H1 (cell line): ENCODE measurements around the gene SLC13A4. TPM values are rescaled to one million over a fixed set of nuclear protein-coding genes. Genes with fewer than 3 reads are reported as not detected.

Experiments used
- CTCF ChIA-PET: fragments of 300-600 bp; sonication (Branson Sonifier 250); formaldehyde crosslinking; loops from one replicate; lab custom pipeline; 2021; ENCODE audit not compliant: partially characterized antibody; lab: Charles Lee
- POLR2A ChIA-PET: fragments of 300-600 bp; sonication (Branson Sonifier 250); formaldehyde crosslinking; loops from one replicate; lab custom pipeline; 2021; ENCODE audit warnings: inconsistent platforms; ENCODE audit not compliant: partially characterized antibody; lab: Charles Lee
- DNase-seq, 2 experiments: peaks; one replicate each; pipeline versions ENCODE4 v3.0.0 to v3.0.0-alpha.2; 2010 to 2022; ENCODE audit warnings: low spot score in 2 of 2, low read depth in 1 of 2, mixed read lengths in 1 of 2
- FAIRE-seq: peaks from 2 replicates; lab custom pipeline; 2011; peaks lifted over from hg19 to GRCh38; lab: Jason Lieb, UNC
- H2AFZ ChIP-seq: 2 replicates; pipeline ENCODE4 v1.8.1; 2012; ENCODE audit warnings: low read length, inconsistent platforms
- H2AK5ac ChIP-seq: 2 replicates; pipeline ENCODE4 v1.6.1; 2013; ENCODE audit warnings: low read depth, low read length
- H2BK120ac ChIP-seq: replicated peaks from 2 replicates; pipeline ENCODE3; 2013; ENCODE audit warnings: low read depth, low read length, inconsistent platforms
- H2BK12ac ChIP-seq: 2 replicates; pipeline ENCODE4 v1.6.1; 2013; ENCODE audit warnings: low read depth, low read length
- H2BK15ac ChIP-seq: 2 replicates; pipeline ENCODE4 v1.6.1; 2013; ENCODE audit warnings: low read length
- H2BK20ac ChIP-seq: 2 replicates; pipeline ENCODE4 v1.6.1; 2013; ENCODE audit warnings: low read length
- H2BK5ac ChIP-seq: 2 replicates; pipeline ENCODE4 v1.6.1; 2013; ENCODE audit warnings: low read depth, low read length
- H3K14ac ChIP-seq: 2 replicates; pipeline ENCODE4 v1.6.1; 2013; ENCODE audit warnings: inconsistent platforms; ENCODE audit not compliant: insufficient read length
- H3K18ac ChIP-seq: 2 replicates; pipeline ENCODE4 v1.6.1; 2013; ENCODE audit warnings: low read length; ENCODE audit errors: extremely low read depth
- H3K23ac ChIP-seq: 2 replicates; pipeline ENCODE4 v1.6.1; 2013; ENCODE audit warnings: inconsistent platforms; ENCODE audit not compliant: insufficient read length
- H3K23me2 ChIP-seq: 2 replicates; pipeline ENCODE4 v1.6.1; 2013; ENCODE audit warnings: low read depth, low read length
- H3K27ac ChIP-seq: 2 replicates; pipeline ENCODE4 v1.6.1; 2011; ENCODE audit warnings: low read depth, low read length, inconsistent platforms
- H3K27me3 ChIP-seq, 4 experiments: replicated peaks in 1 of 4; 1 replicate in 1 of 4; 2 replicates in 3 of 4; pipeline versions ENCODE4 v1.6.1 to v1.8.1; 2011 to 2013; ENCODE audit warnings: low read length in 3 of 4, mild to moderate bottlenecking in 3 of 4, inconsistent platforms in 2 of 4, mixed read lengths in 2 of 4, moderate library complexity in 1 of 4; ENCODE audit not compliant: control insufficient read depth in 3 of 4, insufficient read depth in 3 of 4; ENCODE audit errors: extremely low read depth in 1 of 4
- H3K36me3 ChIP-seq, 4 experiments: 2 replicates each; pipeline versions ENCODE4 v1.6.1 to v1.8.1; 2011 to 2013; ENCODE audit warnings: mild to moderate bottlenecking in 4 of 4, low read length in 3 of 4, moderate library complexity in 2 of 4, control low read depth in 1 of 4, inconsistent platforms in 1 of 4; ENCODE audit not compliant: insufficient read depth in 4 of 4, control insufficient read depth in 2 of 4
- H3K4ac ChIP-seq: replicated peaks from 2 replicates; pipeline ENCODE3; 2013; ENCODE audit warnings: low read length, low read depth, mixed read lengths, inconsistent platforms; ENCODE audit not compliant: insufficient read length
- H3K4me1 ChIP-seq, 4 experiments: replicated peaks in 1 of 4; 1 replicate in 1 of 4; 2 replicates in 3 of 4; pipeline versions ENCODE4 v1.6.1 to v1.8.1; 2011 to 2013; ENCODE audit warnings: low read length in 3 of 4, inconsistent platforms in 2 of 4, mixed read lengths in 1 of 4; ENCODE audit not compliant: insufficient read depth in 4 of 4, control insufficient read depth in 3 of 4
- H3K4me2 ChIP-seq, 2 experiments: 2 replicates each; pipeline versions ENCODE4 v1.6.1 to v1.8.1; 2011 to 2013; ENCODE audit warnings: low read depth in 2 of 2, low read length in 2 of 2, control low read depth in 1 of 2, inconsistent platforms in 1 of 2, mild to moderate bottlenecking in 1 of 2; ENCODE audit not compliant: insufficient read depth in 1 of 2
- H3K4me3 ChIP-seq, 4 experiments: fragments of 200-600, 300-600 bp in 1 of 4; sonication (generic), shearing (Covaris generic), sonication (Bioruptor Twin) in 1 of 4; 2 replicates each; pipeline versions ENCODE4 v1.5.1 to v1.8.1; 2011 to 2016; ENCODE audit warnings: low read length in 4 of 4, low read depth in 3 of 4, control low read depth in 2 of 4, inconsistent platforms in 2 of 4, mild to moderate bottlenecking in 2 of 4, mixed read lengths in 1 of 4, moderate library complexity in 1 of 4; ENCODE audit not compliant: insufficient read depth in 2 of 4; ENCODE audit errors: extremely low read depth in 1 of 4
- H3K56ac ChIP-seq: replicated peaks from 2 replicates; pipeline ENCODE3; 2013; ENCODE audit warnings: low read depth, mild to moderate bottlenecking, mixed read lengths, low read length, inconsistent platforms; ENCODE audit not compliant: insufficient read length
- H3K79me1 ChIP-seq: 2 replicates; pipeline ENCODE4 v1.6.1; 2013; ENCODE audit warnings: low read depth, low read length, control low read depth
- H3K79me2 ChIP-seq, 2 experiments: 2 replicates each; pipeline versions ENCODE4 v1.6.1 to v1.8.1; 2012 to 2013; ENCODE audit warnings: low read length in 2 of 2, mild to moderate bottlenecking in 2 of 2, inconsistent platforms in 1 of 2; ENCODE audit not compliant: insufficient read depth in 2 of 2, control insufficient read depth in 1 of 2
- H3K9ac ChIP-seq, 4 experiments: replicated peaks in 1 of 4; 1 replicate in 1 of 4; 2 replicates in 3 of 4; pipeline versions ENCODE4 v1.6.1 to v1.8.1; 2011 to 2013; ENCODE audit warnings: low read depth in 3 of 4, low read length in 3 of 4, control low read depth in 2 of 4, mild to moderate bottlenecking in 2 of 4, moderate library complexity in 2 of 4, inconsistent platforms in 1 of 4; ENCODE audit errors: extremely low read depth in 1 of 4
- H3K9me3 ChIP-seq, 2 experiments: 2 replicates each; pipeline versions ENCODE4 v1.6.1 to v1.8.1; 2012 to 2013; ENCODE audit warnings: mild to moderate bottlenecking in 2 of 2, moderate library complexity in 2 of 2, control low read depth in 1 of 2, inconsistent platforms in 1 of 2, low read depth in 1 of 2, low read length in 1 of 2, mixed read lengths in 1 of 2; ENCODE audit not compliant: insufficient read depth in 2 of 2
- H4K20me1 ChIP-seq, 2 experiments: replicated peaks in 1 of 2; 2 replicates each; pipeline versions ENCODE3 to v1.8.1; 2011 to 2013; ENCODE audit warnings: inconsistent platforms in 2 of 2, low read length in 2 of 2, mild to moderate bottlenecking in 1 of 2; ENCODE audit not compliant: insufficient read depth in 2 of 2, control insufficient read depth in 1 of 2
- H4K5ac ChIP-seq: 2 replicates; pipeline ENCODE4 v1.6.1; 2013; ENCODE audit warnings: low read length, low read depth, mixed read lengths, inconsistent platforms; ENCODE audit not compliant: insufficient read length
- H4K8ac ChIP-seq: 2 replicates; pipeline ENCODE4 v1.8.0; 2013; ENCODE audit warnings: mild to moderate bottlenecking, moderate library complexity, low read length, inconsistent platforms; ENCODE audit not compliant: insufficient read depth; ENCODE audit errors: extremely low read depth
- H4K91ac ChIP-seq: replicated peaks from 2 replicates; pipeline ENCODE3; 2013; ENCODE audit warnings: low read length, mixed read lengths, inconsistent platforms; ENCODE audit not compliant: insufficient read length
- ATF3 ChIP-seq: IDR thresholded peaks from 2 replicates; pipeline ENCODE4 v1.6.1; 2011; ENCODE audit warnings: low read depth, mild to moderate bottlenecking, low read length; ENCODE audit not compliant: insufficient read depth
- BACH1 ChIP-seq: IDR thresholded peaks from 2 replicates; pipeline ENCODE4 v1.6.1; 2012; ENCODE audit warnings: low read length, improper control_type of control experiment
- CBX8 ChIP-seq: fragments of 300-800, 300-1000 bp; sonication (generic); IDR thresholded peaks from 2 replicates; pipeline ENCODE4 v1.7.1; 2016; ENCODE audit warnings: low read depth, low read length, borderline replicate concordance
- CTBP2 ChIP-seq: IDR thresholded peaks from 2 replicates; pipeline ENCODE4 v1.7.0; 2011; ENCODE audit warnings: borderline replicate concordance, mild to moderate bottlenecking, moderate library complexity, mixed read lengths, low read length; ENCODE audit not compliant: insufficient read depth, insufficient read length
- FOSL1 ChIP-seq: IDR thresholded peaks from 2 replicates; pipeline ENCODE4 v1.6.1; 2011; ENCODE audit warnings: mild to moderate bottlenecking, low read depth, low read length, moderate library complexity; ENCODE audit not compliant: insufficient read depth
- NRF1 ChIP-seq: IDR thresholded peaks from 2 replicates; pipeline ENCODE4 v1.6.1; 2011; ENCODE audit warnings: mild to moderate bottlenecking, low read depth, low read length, improper control_type of control experiment
- POU5F1 ChIP-seq: IDR thresholded peaks from 2 replicates; pipeline ENCODE4 v1.6.1; 2011; ENCODE audit warnings: low read depth, mild to moderate bottlenecking, low read length, moderate library complexity
- RBBP5 ChIP-seq: IDR thresholded peaks from 2 replicates; pipeline ENCODE4 v1.7.1; 2012; ENCODE audit warnings: low read depth, mild to moderate bottlenecking, inconsistent platforms, low read length, moderate library complexity, borderline replicate concordance
- SIN3A ChIP-seq, 2 experiments: IDR thresholded peaks in 1 of 2; conservative IDR thresholded peaks in 1 of 2; 2 replicates each; pipeline ENCODE4 v1.6.1; 2011 to 2012; ENCODE audit warnings: low read length in 2 of 2, improper control_type of control experiment in 1 of 2, low read depth in 1 of 2, mild to moderate bottlenecking in 1 of 2
- TAF1 ChIP-seq: IDR thresholded peaks from 2 replicates; pipeline ENCODE4 v1.6.1; 2011; ENCODE audit warnings: mild to moderate bottlenecking, low read depth, low read length
- TAF7 ChIP-seq: optimal IDR thresholded peaks from 2 replicates; pipeline ENCODE3; 2011; ENCODE audit warnings: low read depth, mild to moderate bottlenecking, inconsistent platforms, low read length, moderate library complexity, borderline replicate concordance
- TCF12 ChIP-seq: IDR thresholded peaks from 2 replicates; pipeline ENCODE4 v1.6.1; 2011; ENCODE audit warnings: low read depth, mild to moderate bottlenecking, low read length
- TEAD4 ChIP-seq: IDR thresholded peaks from 2 replicates; pipeline ENCODE4 v1.6.1; 2012; ENCODE audit warnings: low read depth, low read length, inconsistent platforms, mixed read lengths
- YY1 ChIP-seq: IDR thresholded peaks from 2 replicates; pipeline ENCODE4 v1.6.1; 2011; ENCODE audit warnings: low read depth, mild to moderate bottlenecking, low read length
- WGBS, 2 experiments: shearing (Covaris generic) in 1 of 2; methylation state at CpG; one replicate each; pipeline versions ENCODE4 v1.1.6 to v1.1.7; 2013 to 2015; ENCODE audit warnings: low lambda C conversion rate in 2 of 2, mixed read lengths in 2 of 2, inconsistent platforms in 1 of 2, low coverage in 1 of 2, missing lambda C conversion rate in 1 of 2; ENCODE audit not compliant: insufficient replicate concordance in 2 of 2, insufficient coverage in 1 of 2, insufficient read length in 1 of 2; ENCODE audit errors: extremely low coverage in 1 of 2, missing lambda C conversion rate in 1 of 2; 5-methylcytosine and 5-hydroxymethylcytosine counted together
- polyA plus RNA-seq, 7 experiments: library from polyadenylated mRNA; depleted of rRNA in 3 of 7; stranded (reverse) in 5 of 7; unstranded in 2 of 7; fragments of >200 nt in 5 of 7; fragments of 200-250 nt in 2 of 7; gene quantifications; 1 replicate in 5 of 7; 2 replicates in 1 of 7; 4 replicates in 1 of 7; pipeline versions ENCODE4 v1.2.1 to v1.2.3, GENCODE V29; 2011 to 2013; ENCODE audit warnings: missing spikeins in 2 of 7, mixed read lengths in 2 of 7
- total RNA-seq: library from RNA; stranded (reverse); fragmentation: NEBNext Ultra II Directional; extraction: Animal tissue kit (Norgen Biotek cat#: 25700); gene quantifications from 2 replicates; pipeline ENCODE4 v1.2.1, GENCODE V29; 2021

Gene SLC13A4
- total and polyA plus RNA-seq, 2 of the 8 experiments (the other 6 are each of a cell fraction or from before 2014, with no cell fraction given), result 3.9 to 7.5 TPM

- Histone ChIP-seq H3K36me3 (peaks cover 0 to 15% (median 5%) of the 10 kb centered on the region in 4 experiments; a peak in 4 of 8 replicates), H2BK20ac (no peak overlapping the region), H3K4me2 (no peak overlapping the region), H3K4me1 (peaks cover 0 to 3% (median 0%) of the 10 kb centered on the region in 4 experiments; a peak in 1 of 7 replicates), H2AK5ac (no peak overlapping the region), H2BK5ac (no peak overlapping the region), H3K27me3 (no peaks in the 10 kb centered on the region), H3K4ac (no peak overlapping the region), H2BK15ac (no peak overlapping the region), H3K4me3 (no peak overlapping the region), H3K79me1 (peaks cover 4% of the 10 kb centered on the region; the same call in 1 of the 2 replicates), H4K91ac (no peak overlapping the region), H3K14ac (no peak overlapping the region), H3K9ac (no peak overlapping the region), H3K27ac (no peak overlapping the region), H3K9me3 (no peaks in the 10 kb centered on the region), H3K56ac (no peak overlapping the region), H3K23ac (no peak overlapping the region), H4K20me1 (peaks cover 0 to 6% of the 10 kb centered on the region in 2 experiments), H3K18ac (no peak overlapping the region), H2BK120ac (no peak overlapping the region), H2AFZ (no peak overlapping the region), H4K8ac (no peak overlapping the region), H3K79me2 (no peaks in the 10 kb centered on the region), H2BK12ac (no peak overlapping the region), H3K23me2 (no peaks in the 10 kb centered on the region), H4K5ac (no peak overlapping the region)
- CTCF ChIA-PET, result interaction anchor here (0.6 to 3.3 kb wide), 5 partner anchors 10 to 57 kb away, joined by 3 to 22 read pairs (median 4); no protein-coding TSS in a partner anchor
- POLR2A ChIA-PET, result interaction anchor here (0.6 to 0.9 kb wide), 2 partner anchors 11 to 1227 kb away, joined by 3 to 4 read pairs; no protein-coding TSS in a partner anchor
- DNase-seq (no peak), FAIRE-seq (no peak)
- 0% methylated on average over 1 of the region's 1 CpG; no CpG with 5 or more reads in 1 of the 2 experiments for WGBS, 2 experiments
- TF ChIP-seq TCF12 (no peak), NRF1 (no peak), ATF3 (no peak), TEAD4 (no peak), POU5F1 (no peak), YY1 (no peak), SIN3A (conservative IDR thresholded peaks at IDR 0.05 in 1 of 2, IDR thresholded peaks at IDR 0.05 in 1 of 2; ENCODE audit: low read depth in 1 of 2, low read length in 2 of 2) (no peak), TAF7 (no peak), FOSL1 (no peak), RBBP5 (no peak), CBX8 (no peak), BACH1 (no peak), TAF1 (no peak), CTBP2 (no peak)
These were observed 40.5 kb downstream of the SLC13A4 start for GRCh38 chr7:135687466-135687865.
